ENCODE results near the gene NINJ1. TPM values are rescaled to one million over a fixed set of nuclear protein-coding genes. Genes with fewer than 3 reads are reported as not detected.

Gene NINJ1
- total RNA-seq, 4 donors from 2014 or later, result 47.0 to 56.8 (median 54.5) TPM

DNA sequence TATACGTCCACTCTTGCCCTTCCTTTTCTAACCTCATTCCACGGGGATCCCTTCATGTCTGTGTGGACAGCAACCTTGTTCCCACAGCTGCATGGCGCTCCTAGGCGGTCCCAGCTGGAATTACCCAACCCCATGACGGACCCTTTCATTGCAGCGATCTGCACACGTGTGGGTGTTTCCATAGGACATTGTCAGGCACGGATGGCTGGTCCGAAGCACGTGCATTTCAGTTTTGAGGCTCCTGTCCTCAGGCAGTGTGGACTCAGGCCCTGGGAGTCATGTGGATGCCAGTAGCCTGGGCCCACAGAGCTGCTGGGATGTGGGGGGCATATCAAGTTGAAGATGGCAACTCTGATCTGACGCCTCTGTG lies 23.1 kb downstream of the NINJ1 start:
- no peaks in the 10 kb centered on the region for H3K27me3 ChIP-seq
- H3K4me1 ChIP-seq, result no peaks in the 10 kb centered on the region
- H3K36me3 ChIP-seq, result peaks cover 0 to 56% (median 0%) of the 10 kb centered on the region in 3 donors
- DNase-seq, result peak in 1 of 3 donors; percentile 38
- H3K27ac ChIP-seq, result no peak overlapping the region
- TF ChIP-seq, protein P1, sequence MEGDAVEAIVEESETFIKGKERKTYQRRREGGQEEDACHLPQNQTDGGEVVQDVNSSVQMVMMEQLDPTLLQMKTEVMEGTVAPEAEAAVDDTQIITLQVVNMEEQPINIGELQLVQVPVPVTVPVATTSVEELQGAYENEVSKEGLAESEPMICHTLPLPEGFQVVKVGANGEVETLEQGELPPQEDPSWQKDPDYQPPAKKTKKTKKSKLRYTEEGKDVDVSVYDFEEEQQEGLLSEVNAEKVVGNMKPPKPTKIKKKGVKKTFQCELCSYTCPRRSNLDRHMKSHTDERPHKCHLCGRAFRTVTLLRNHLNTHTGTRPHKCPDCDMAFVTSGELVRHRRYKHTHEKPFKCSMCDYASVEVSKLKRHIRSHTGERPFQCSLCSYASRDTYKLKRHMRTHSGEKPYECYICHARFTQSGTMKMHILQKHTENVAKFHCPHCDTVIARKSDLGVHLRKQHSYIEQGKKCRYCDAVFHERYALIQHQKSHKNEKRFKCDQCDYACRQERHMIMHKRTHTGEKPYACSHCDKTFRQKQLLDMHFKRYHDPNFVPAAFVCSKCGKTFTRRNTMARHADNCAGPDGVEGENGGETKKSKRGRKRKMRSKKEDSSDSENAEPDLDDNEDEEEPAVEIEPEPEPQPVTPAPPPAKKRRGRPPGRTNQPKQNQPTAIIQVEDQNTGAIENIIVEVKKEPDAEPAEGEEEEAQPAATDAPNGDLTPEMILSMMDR (IDR thresholded peaks at IDR 0.05), result no peak
- no peak for TF ChIP-seq POLR2A (IDR thresholded peaks at IDR 0.05)
- no peak overlapping the region for H3K4me3 ChIP-seq
- H3K9me3 ChIP-seq, result no peaks in the 10 kb centered on the region

DNA sequence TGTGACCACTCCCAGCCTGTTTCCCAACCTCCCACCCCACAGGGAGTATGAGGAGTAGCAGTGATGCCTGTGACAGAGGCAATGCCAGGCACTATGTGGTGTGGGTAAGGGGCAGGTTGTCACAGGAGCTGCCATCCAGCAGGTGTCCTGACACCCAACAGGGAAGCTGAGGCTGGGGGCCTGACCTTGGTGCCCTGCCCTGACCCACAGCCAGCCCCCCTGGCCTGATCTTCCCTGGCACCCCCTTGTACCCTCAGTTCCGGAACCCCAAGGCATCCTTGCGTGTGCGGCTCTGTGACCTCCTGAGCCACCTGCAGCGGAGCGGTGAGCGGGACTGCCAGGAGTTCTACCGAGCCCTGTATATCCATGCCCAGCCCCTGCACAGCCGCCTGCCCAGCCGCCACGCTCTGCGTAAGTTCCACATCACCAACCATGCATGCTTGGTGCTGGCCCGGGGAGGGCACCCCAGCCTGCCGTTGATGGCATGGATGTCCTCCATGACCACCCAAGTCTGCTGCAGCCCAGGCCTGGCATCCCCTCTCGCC lies 23.7 kb downstream of the NINJ1 start:
- H3K4me1 ChIP-seq, result no peaks in the 10 kb centered on the region
- peaks cover 0 to 56% (median 0%) of the 10 kb centered on the region in 3 donors for H3K36me3 ChIP-seq
- no peaks in the 10 kb centered on the region for H3K9me3 ChIP-seq
- no peaks in the 10 kb centered on the region for H3K27me3 ChIP-seq
- H3K27ac ChIP-seq, result no peak overlapping the region
- TF ChIP-seq POLR2A (IDR thresholded peaks at IDR 0.05), result no peak
- TF ChIP-seq, protein P1 (IDR thresholded peaks at IDR 0.05), result no peak
- H3K4me3 ChIP-seq, result no peak overlapping the region
- peak in 2 of 3 donors; percentile 37 to 39 for DNase-seq

DNA sequence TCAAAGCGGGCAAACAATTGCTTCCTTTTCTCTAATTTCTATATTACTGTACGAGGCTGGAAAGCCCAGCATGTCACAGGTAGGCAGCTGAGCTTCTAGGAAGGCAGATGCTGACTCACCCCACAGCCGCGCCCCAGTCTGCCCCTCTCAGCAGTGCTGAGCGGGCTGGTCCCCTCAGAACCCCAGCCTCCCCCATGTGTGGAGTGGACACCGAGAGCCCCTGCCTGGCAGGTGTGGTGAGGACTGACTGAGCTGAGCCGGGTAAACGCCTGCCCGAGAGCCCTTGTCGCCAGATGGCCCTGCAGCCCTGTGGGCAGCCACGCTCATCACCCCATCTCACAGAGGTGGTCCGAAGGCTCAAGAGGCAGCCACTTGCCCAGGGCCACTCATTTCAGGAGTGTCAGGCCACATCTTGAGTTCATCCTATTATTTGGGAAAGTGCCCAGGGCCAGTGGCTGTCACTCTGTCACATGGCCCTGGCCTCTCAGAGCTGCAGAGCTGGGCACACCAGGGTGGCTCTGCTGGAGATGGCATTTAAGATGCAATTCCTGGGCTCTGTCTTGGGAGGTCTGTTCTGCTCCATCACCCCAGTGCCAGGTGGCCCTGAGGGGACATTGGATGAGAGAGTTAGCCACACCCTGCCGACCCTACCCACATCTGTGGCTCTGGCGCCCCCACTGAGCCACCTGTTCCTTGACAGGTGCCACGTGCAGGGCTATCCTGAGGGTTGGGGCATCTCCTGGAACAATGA lies 25.6 kb downstream of the NINJ1 start:
- Histone ChIP-seq H3K4me1 (no peaks in the 10 kb centered on the region), H3K4me3 (no peak overlapping the region), H3K27ac (no peak overlapping the region), H3K27me3 (no peaks in the 10 kb centered on the region), H3K9me3 (peaks cover 0 to 3% (median 0%) of the 10 kb centered on the region in 4 donors), H3K36me3 (peaks cover 0 to 47% (median 0%) of the 10 kb centered on the region in 3 donors)
- TF ChIP-seq, protein P1 (IDR thresholded peaks at IDR 0.05), result no peak
- no peak for TF ChIP-seq POLR2A (IDR thresholded peaks at IDR 0.05)
- DNase-seq, result peak in 2 of 3 donors; percentile 41 to 45

DNA sequence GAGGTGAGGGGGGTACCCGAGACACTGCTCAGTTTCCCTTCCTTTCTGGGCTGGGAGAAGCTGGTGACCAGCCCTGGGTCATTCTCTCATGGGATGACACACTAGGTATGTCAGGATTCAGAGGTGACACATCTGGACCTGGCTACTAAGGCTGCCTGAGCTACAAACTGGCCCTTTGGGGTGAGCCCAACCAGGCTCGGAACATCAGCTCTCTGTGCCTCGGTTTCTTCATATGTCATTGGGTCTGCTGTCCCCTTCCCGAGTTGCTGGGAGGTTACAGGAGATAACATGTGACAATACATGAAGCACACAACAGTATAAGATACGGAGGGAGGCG lies 26.3 kb downstream of the NINJ1 start:
- DNase-seq, result peak in 1 of 3 donors; percentile 27
- TF ChIP-seq, protein P1 (IDR thresholded peaks at IDR 0.05), result no peak
- TF ChIP-seq POLR2A (IDR thresholded peaks at IDR 0.05), result no peak
- Histone ChIP-seq H3K4me1 (no peaks in the 10 kb centered on the region), H3K9me3 (peaks cover 0 to 3% (median 0%) of the 10 kb centered on the region in 4 donors), H3K27ac (no peak overlapping the region), H3K27me3 (no peaks in the 10 kb centered on the region), H3K4me3 (no peak overlapping the region), H3K36me3 (peaks cover 0 to 41% (median 0%) of the 10 kb centered on the region in 3 donors)

DNA sequence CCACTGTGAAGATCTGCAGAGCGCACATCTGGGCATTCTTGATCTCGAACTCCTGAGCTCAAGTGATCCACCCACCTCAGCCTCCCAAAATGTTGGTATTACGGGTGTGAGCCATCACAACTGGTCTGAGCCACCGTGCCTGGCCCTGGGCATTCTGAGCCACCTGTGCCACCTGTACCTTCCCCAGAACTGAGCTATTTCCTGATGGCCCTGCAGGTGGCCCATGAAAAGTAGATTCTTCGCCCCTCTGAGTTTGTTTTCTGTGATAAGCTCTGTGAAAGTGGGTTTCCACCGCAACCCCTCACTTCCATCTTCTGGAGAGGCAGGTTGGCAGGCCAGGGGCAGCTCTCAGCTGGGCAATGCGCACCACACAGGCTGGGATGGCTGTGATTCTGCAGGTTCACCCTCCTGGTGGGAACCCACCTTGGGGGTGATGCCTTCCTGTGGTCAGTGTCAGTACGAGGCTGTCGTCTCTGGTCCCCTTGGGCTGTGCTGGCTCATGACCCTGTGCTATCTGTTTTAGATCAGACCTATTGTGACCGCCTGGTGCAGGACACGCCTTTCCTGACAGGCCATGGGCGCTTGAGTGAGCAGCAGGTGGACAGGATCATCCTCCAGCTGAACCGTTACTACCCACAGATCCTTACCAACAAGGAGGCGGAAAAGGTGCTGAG lies 26.8 kb downstream of the NINJ1 start:
- Histone ChIP-seq H3K4me1 (no peaks in the 10 kb centered on the region), H3K4me3 (no peak overlapping the region), H3K9me3 (peaks cover 0 to 3% (median 0%) of the 10 kb centered on the region in 4 donors), H3K27me3 (no peaks in the 10 kb centered on the region), H3K36me3 (peaks cover 0 to 36% (median 0%) of the 10 kb centered on the region in 3 donors), H3K27ac (no peak overlapping the region)
- TF ChIP-seq, protein P1 (IDR thresholded peaks at IDR 0.05), result no peak
- no peak for TF ChIP-seq POLR2A (IDR thresholded peaks at IDR 0.05)
- DNase-seq, result peak in 2 of 3 donors; percentile 30 to 34

All from Peyer's patch (tissue), 4 donors.